Skin of body (tissue), 2 donors: ENCODE results near the gene SPG11. TPM values are rescaled to one million over a fixed set of nuclear protein-coding genes. Genes with fewer than 3 reads are reported as not detected.

Experiments
- DNase-seq: peaks from one replicate; lab custom pipeline; 2025; lab: John Stamatoyannopoulos, UW
- total RNA-seq: library from RNA; depleted of rRNA; stranded (reverse); fragments of >200 nt; gene quantifications from one replicate; pipeline ENCODE4 v1.2.3, GENCODE V29; 2014

Gene SPG11
- total RNA-seq, 1 donor from 2014 or later: 60.9 TPM

- DNase-seq: no peak
Observed at GRCh38 chr15:44616974-44617373, 46.5 kb downstream of the SPG11 start.

GRCh38 chr15:44606740-44607139, 56.7 kb downstream of the SPG11 start:
- no peak for DNase-seq

GRCh38 chr15:44603126-44603525, 60.3 kb downstream of the SPG11 start:
- no peak for DNase-seq

GRCh38 chr15:44598892-44599291, 64.6 kb downstream of the SPG11 start:
- DNase-seq: no peak

GRCh38 chr15:44598066-44598465, 65.4 kb downstream of the SPG11 start:
- no peak for DNase-seq

- DNase-seq: no peak
Observed at GRCh38 chr15:44596511-44597010, 66.9 kb downstream of the SPG11 start.

GRCh38 chr15:44595656-44596510, 67.6 kb downstream of the SPG11 start:
- DNase-seq: no peak

GRCh38 chr15:44595246-44595645, 68.2 kb downstream of the SPG11 start:
- DNase-seq: no peak

- DNase-seq: no peak
Observed at GRCh38 chr15:44593042-44593736, 70.3 kb downstream of the SPG11 start.

- DNase-seq: no peak
Observed at GRCh38 chr15:44591326-44591725, 72.1 kb downstream of the SPG11 start.

- DNase-seq: no peak
Observed at GRCh38 chr15:44588541-44588940, 74.9 kb downstream of the SPG11 start.

GRCh38 chr15:44585633-44586032, 77.8 kb downstream of the SPG11 start:
- DNase-seq: no peak

- DNase-seq: no peak
Observed at GRCh38 chr15:44584162-44584749, 79.2 kb downstream of the SPG11 start.

- DNase-seq: no peak
Observed at GRCh38 chr15:44580105-44580504, 83.4 kb downstream of the SPG11 start.

GRCh38 chr15:44574734-44575133, 88.7 kb downstream of the SPG11 start:
- DNase-seq: no peak

- no peak for DNase-seq
Observed at GRCh38 chr15:44573386-44573785, 90.1 kb downstream of the SPG11 start.

GRCh38 chr15:44570361-44570760, 93.1 kb downstream of the SPG11 start:
- DNase-seq: no peak

GRCh38 chr15:44569316-44569715, 94.1 kb downstream of the SPG11 start:
- DNase-seq: no peak

GRCh38 chr15:44568338-44568737, 95.1 kb downstream of the SPG11 start:
- no peak for DNase-seq

GRCh38 chr15:44566155-44566540, 97.3 kb downstream of the SPG11 start:
- DNase-seq: no peak

- no peak for DNase-seq
Observed at GRCh38 chr15:44565387-44566154, 97.9 kb downstream of the SPG11 start.
